ENCODE data around the gene DUSP22.

Gene DUSP22

DNA sequence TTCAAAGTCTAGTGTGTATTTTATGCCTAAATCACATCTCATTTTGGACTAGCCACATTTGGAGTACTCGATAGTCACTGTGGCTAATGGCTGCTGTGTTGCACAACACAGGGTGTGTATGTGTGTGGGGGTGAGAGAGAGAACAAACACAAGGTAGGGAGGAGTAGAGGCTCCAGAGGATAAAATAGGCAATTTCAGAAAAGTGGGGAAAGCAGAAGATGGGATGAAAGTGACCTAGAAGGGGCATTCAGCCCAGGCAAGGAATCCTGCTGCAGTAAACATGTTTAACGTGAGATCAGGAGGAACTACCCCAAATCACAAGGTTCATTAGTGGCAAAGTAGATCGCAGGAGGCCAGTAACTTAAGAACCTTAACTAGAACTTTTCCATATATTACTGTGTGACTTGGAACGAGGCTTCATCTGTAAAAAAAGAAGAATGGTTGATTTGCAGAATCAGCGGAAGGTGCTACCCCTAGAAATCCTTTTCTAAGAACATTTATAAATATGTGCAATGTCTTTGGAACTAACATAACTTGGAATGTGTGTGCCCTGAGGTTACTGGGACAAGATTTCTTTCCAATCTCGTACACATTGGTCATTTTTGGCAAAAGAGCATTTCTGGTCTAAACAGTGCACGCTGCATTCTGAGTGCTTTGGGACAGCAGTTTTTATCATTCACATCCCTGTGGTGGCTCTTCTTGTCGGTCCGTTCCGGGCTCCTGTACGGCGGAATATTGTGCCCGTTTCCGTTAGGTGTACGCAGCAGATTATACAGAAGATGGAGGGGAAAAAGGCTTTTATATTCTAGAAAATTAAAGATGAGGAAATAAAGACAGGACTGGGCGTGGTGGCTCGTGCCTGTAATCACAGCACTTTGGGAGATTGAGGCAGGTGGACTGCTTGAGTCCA, 2.6 kb downstream of the DUSP22 start:
- H3K36me3 Mint-ChIP-seq (ENCODE audit: insufficient read depth), result peaks cover 21% of the 10 kb centered on the region
- no peak for DNase-seq (ENCODE audit: low spot score in 2 of 2)
- no peaks in the 10 kb centered on the region for H3K9me3 Mint-ChIP-seq
- ATAC-seq (replicated peaks; ENCODE audit: extremely low read depth, poor library complexity, severe bottlenecking), result no peak
- peaks cover 51% of the 10 kb centered on the region for H3K4me1 Mint-ChIP-seq
- H3K27ac Mint-ChIP-seq (ENCODE audit: low read depth), result no peak overlapping the region
- H3K4me3 Mint-ChIP-seq, result no peak overlapping the region
- H3K27me3 Mint-ChIP-seq, result no peaks in the 10 kb centered on the region

DNA sequence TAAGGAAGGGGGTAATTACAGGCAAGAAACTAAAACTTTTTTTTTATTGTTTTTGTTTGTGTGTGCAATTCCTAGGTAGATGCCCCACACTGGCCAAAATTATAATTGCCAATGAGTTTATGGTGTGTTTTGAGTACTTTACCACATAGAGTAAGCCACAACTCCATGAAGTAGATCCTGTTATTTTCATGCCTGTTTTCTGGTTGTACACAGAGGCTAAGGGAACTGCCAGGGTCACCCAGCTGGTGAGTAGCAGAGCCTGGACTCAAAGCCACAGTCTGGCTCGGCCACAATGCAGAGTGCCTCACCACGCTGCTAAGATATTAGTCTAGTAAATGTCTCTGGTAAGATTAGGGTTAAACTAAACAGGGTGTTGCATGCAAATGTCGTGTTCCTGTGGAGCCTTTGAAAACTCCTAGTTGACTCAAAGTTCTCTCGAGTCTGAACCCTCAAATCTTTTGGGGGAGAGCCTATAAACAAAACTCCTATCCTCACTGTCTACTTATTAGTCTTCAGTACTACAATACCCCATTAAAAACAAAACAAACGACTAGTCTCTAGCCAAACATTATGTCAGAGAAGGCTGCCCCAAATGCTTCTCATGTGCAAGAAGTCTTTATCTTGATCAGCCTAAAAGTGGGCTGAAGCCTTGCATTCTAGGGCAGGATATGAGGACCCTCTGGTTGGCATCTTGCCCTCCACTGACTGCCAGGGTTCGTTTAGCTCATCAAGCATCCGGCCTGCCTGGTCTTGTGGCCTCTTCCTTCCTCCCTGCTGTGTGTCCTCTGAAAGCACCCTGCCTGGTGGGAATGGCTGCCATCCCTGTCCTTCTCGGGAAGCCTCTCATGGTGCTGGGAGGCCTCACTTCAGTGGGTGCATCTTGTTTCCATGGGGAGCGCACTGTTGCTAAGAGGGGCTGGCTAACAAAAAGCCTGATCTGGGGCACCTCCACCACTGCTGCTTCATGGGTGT, 4.2 kb downstream of the DUSP22 start:
- H3K27me3 Mint-ChIP-seq, result no peaks in the 10 kb centered on the region
- DNase-seq (ENCODE audit: low spot score in 2 of 2), result no peak
- H3K27ac Mint-ChIP-seq (ENCODE audit: low read depth), result peak overlapping the region; percentile 30
- H3K9me3 Mint-ChIP-seq, result no peaks in the 10 kb centered on the region
- peaks cover 15% of the 10 kb centered on the region for H3K36me3 Mint-ChIP-seq (ENCODE audit: insufficient read depth)
- H3K4me3 Mint-ChIP-seq, result peak overlapping the region; percentile 29
- peaks cover 38% of the 10 kb centered on the region for H3K4me1 Mint-ChIP-seq
- no peak for ATAC-seq (replicated peaks; ENCODE audit: extremely low read depth, poor library complexity, severe bottlenecking)

DNA sequence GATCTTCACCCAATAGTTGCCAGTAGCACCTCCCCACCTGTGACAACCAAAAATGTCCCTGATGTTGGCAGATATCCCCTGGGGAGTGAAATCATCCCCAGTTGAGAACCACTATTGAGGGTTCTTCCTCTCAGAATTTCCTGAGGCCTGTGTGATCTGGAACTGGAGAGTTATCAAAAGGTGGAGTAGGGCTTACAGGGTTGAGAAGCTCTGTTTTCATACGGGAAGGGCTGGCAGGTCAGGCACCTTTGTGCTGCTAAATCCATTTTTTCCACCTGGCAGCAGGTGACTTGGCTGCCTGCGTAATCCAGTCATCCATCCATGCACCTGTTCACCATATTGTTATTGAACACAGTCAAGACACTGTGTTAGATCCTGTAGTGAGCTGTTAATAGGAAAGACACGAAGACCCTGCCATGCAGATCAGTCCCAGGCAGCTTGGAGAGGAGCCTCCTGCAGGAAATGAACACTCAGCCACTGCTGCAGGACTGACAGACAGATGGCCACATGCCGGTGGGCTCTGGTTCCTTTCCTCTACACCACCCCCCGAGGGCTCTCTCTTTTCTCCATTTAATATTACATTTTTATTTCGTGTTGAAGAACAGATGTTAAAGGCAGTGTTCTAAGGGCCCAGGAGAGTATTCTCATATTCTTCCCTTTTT, 5.4 kb downstream of the DUSP22 start:
- Mint-ChIP-seq H3K27ac (ENCODE audit: low read depth) (no peak overlapping the region), H3K4me1 (peaks cover 37% of the 10 kb centered on the region), H3K36me3 (ENCODE audit: insufficient read depth) (peaks cover 8% of the 10 kb centered on the region), H3K27me3 (no peaks in the 10 kb centered on the region), H3K4me3 (no peak overlapping the region), H3K9me3 (no peaks in the 10 kb centered on the region)
- ATAC-seq (replicated peaks; ENCODE audit: extremely low read depth, poor library complexity, severe bottlenecking) (no peak), DNase-seq (ENCODE audit: low spot score in 2 of 2) (no peak)

- no peak overlapping the region for H3K4me3 Mint-ChIP-seq
- DNase-seq (ENCODE audit: low spot score in 2 of 2) (no peak), ATAC-seq (replicated peaks; ENCODE audit: extremely low read depth, poor library complexity, severe bottlenecking) (peak; percentile 31)
- H3K36me3 Mint-ChIP-seq (ENCODE audit: insufficient read depth), result peaks cover under 1% of the 10 kb centered on the region
- no peaks in the 10 kb centered on the region for H3K9me3 Mint-ChIP-seq
- peaks cover 29% of the 10 kb centered on the region for H3K4me1 Mint-ChIP-seq
- no peak overlapping the region for H3K27ac Mint-ChIP-seq (ENCODE audit: low read depth)
- no peaks in the 10 kb centered on the region for H3K27me3 Mint-ChIP-seq
Measured at GRCh38 chr6:298233-299103, 6.2 kb downstream of the DUSP22 start.

GRCh38 chr6:299104-299980, 7.1 kb downstream of the DUSP22 start:
- no peak for ATAC-seq (replicated peaks; ENCODE audit: extremely low read depth, poor library complexity, severe bottlenecking)

DNA sequence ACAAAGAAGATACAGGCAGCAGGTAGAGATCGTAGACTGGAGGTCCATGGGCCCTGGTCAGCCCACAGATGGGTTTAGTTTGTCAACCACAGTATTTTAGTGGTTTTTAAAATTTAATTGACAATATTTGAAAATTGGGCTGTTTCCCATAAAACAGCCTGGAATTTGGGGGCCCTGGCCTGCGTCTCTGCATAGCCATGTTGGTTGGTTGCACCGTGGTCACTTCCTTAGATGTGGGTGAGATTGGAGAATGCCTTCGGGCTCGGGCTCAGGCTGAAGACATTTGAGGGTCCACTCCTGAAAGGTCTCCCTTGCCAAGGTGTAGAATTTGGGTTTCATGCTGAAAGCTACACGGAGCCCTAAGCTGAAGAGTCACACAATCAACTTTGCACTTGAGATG, 7.7 kb downstream of the DUSP22 start:
- DNase-seq (ENCODE audit: low spot score in 2 of 2) (no peak), ATAC-seq (replicated peaks; ENCODE audit: extremely low read depth, poor library complexity, severe bottlenecking) (no peak)
- H3K27ac Mint-ChIP-seq (ENCODE audit: low read depth), result no peak overlapping the region
- no peak overlapping the region for H3K4me3 Mint-ChIP-seq
- H3K36me3 Mint-ChIP-seq (ENCODE audit: insufficient read depth), result no peaks in the 10 kb centered on the region
- no peaks in the 10 kb centered on the region for H3K9me3 Mint-ChIP-seq
- peaks cover 21% of the 10 kb centered on the region for H3K4me1 Mint-ChIP-seq
- no peaks in the 10 kb centered on the region for H3K27me3 Mint-ChIP-seq

More at GRCh38 chr6:299104-299980, 7.1 kb downstream of the DUSP22 start:
- Mint-ChIP-seq H3K9me3 (no peaks in the 10 kb centered on the region), H3K27ac (ENCODE audit: low read depth) (no peak overlapping the region), H3K4me1 (peaks cover 27% of the 10 kb centered on the region), H3K36me3 (ENCODE audit: insufficient read depth) (no peaks in the 10 kb centered on the region), H3K27me3 (no peaks in the 10 kb centered on the region), H3K4me3 (no peak overlapping the region)
- no peak for DNase-seq (ENCODE audit: low spot score in 2 of 2)

- H3K9me3 Mint-ChIP-seq, result no peaks in the 10 kb centered on the region
- peaks cover 21% of the 10 kb centered on the region for H3K4me1 Mint-ChIP-seq
- no peak for DNase-seq (ENCODE audit: low spot score in 2 of 2)
- no peak overlapping the region for H3K27ac Mint-ChIP-seq (ENCODE audit: low read depth)
- H3K27me3 Mint-ChIP-seq, result no peaks in the 10 kb centered on the region
- no peak for ATAC-seq (replicated peaks; ENCODE audit: extremely low read depth, poor library complexity, severe bottlenecking)
- no peaks in the 10 kb centered on the region for H3K36me3 Mint-ChIP-seq (ENCODE audit: insufficient read depth)
- H3K4me3 Mint-ChIP-seq, result no peak overlapping the region
Measured at GRCh38 chr6:300494-301198, 8.4 kb downstream of the DUSP22 start.

DNA sequence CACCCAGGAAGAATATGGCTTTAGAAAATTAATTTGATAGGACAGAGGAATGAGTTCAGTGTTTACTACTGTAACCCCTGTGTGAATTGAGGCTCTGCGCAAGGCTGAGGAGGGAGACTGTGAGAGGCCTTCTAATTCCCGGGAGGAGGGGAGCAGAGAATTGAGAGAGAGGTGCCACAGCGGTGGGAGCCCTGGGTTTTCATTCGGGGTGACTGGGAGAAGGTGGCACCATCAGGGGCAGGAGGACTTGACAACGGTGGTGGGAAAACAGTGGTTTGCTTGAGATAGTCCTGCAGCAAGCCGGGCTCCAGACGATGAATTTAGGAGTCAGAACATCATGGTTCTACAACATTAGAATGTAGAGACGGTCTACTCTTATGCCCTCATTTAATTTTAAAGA, 9.2 kb downstream of the DUSP22 start:
- Mint-ChIP-seq H3K4me1 (peaks cover 15% of the 10 kb centered on the region), H3K9me3 (no peaks in the 10 kb centered on the region), H3K4me3 (no peak overlapping the region), H3K36me3 (ENCODE audit: insufficient read depth) (no peaks in the 10 kb centered on the region), H3K27me3 (no peaks in the 10 kb centered on the region), H3K27ac (ENCODE audit: low read depth) (no peak overlapping the region)
- ATAC-seq (replicated peaks; ENCODE audit: extremely low read depth, poor library complexity, severe bottlenecking) (no peak), DNase-seq (ENCODE audit: low spot score in 2 of 2) (no peak)

GRCh38 chr6:301929-302705, 9.8 kb downstream of the DUSP22 start:
- H3K4me1 Mint-ChIP-seq, result peaks cover 9% of the 10 kb centered on the region
- DNase-seq (ENCODE audit: low spot score in 2 of 2) (no peak), ATAC-seq (replicated peaks; ENCODE audit: extremely low read depth, poor library complexity, severe bottlenecking) (no peak)
- no peak overlapping the region for H3K4me3 Mint-ChIP-seq
- H3K36me3 Mint-ChIP-seq (ENCODE audit: insufficient read depth), result no peaks in the 10 kb centered on the region
- H3K27me3 Mint-ChIP-seq, result no peaks in the 10 kb centered on the region
- H3K27ac Mint-ChIP-seq (ENCODE audit: low read depth), result no peak overlapping the region
- H3K9me3 Mint-ChIP-seq, result no peaks in the 10 kb centered on the region

DNA sequence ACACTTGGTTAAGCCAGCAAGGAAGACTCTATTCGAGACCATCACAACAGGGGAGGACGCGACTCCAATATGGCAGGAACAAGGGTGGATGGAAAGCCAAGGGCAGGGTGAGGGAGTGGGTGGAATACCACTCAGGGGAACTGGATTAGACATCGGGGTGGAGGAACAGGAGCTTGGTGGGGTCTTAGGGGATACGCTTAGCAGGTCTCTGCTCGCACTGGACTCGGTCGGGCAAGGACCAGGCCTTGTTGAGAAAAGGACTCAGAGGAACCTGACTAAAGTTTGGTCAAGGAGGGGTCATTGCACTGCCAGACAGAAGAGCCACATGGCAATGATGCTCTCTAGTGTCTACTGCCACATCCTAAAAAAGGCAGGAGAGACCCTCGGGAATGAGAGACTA, 10.5 kb downstream of the DUSP22 start:
- DNase-seq (ENCODE audit: low spot score in 2 of 2) (no peak), ATAC-seq (replicated peaks; ENCODE audit: extremely low read depth, poor library complexity, severe bottlenecking) (no peak)
- H3K4me3 Mint-ChIP-seq, result no peak overlapping the region
- H3K9me3 Mint-ChIP-seq, result no peaks in the 10 kb centered on the region
- no peaks in the 10 kb centered on the region for H3K36me3 Mint-ChIP-seq (ENCODE audit: insufficient read depth)
- no peaks in the 10 kb centered on the region for H3K27me3 Mint-ChIP-seq
- H3K4me1 Mint-ChIP-seq, result peaks cover 3% of the 10 kb centered on the region
- H3K27ac Mint-ChIP-seq (ENCODE audit: low read depth), result no peak overlapping the region

All from central memory CD8-positive, alpha-beta T cell (primary cell).